Gastrocnemius medialis (tissue), 4 donors: ENCODE data around the gene SCN2A. TPM values are rescaled to one million over a fixed set of nuclear protein-coding genes. Genes with fewer than 3 reads are reported as not detected.

Source experiments
- ATAC-seq, 2 donors: fragments of 150-250 bp; one replicate each; pipeline ENCODE4 v1.9.1; 2016
- DNase-seq, 2 donors: peaks; one replicate each; pipeline ENCODE4 v3.0.0-alpha.2; 2019
- H3K27ac ChIP-seq, 4 donors: fragments of 200-600 bp; sonication (generic); 1 replicate in 1 of 4; 2 replicates in 3 of 4; pipeline ENCODE4 v1.5.1; 2016 to 2018; ENCODE audit warnings: mild to moderate bottlenecking in 2 of 4, moderate library complexity in 1 of 4
- H3K27me3 ChIP-seq, 3 donors: fragments of 200-600 bp; sonication (generic) in 2 of 3; 1 replicate in 1 of 3; 2 replicates in 2 of 3; pipeline versions ENCODE4 v1.5.1 to v1.6.0; 2016 to 2019; ENCODE audit warnings: mild to moderate bottlenecking in 1 of 3, moderate library complexity in 1 of 3
- H3K36me3 ChIP-seq, 2 donors: fragments of 200-600 bp; sonication (generic) in 1 of 2; one replicate each; pipeline ENCODE4 v1.5.1; 2017 to 2018
- H3K4me1 ChIP-seq, 2 donors: fragments of 200-600 bp; sonication (generic) in 1 of 2; one replicate each; pipeline ENCODE4 v1.5.1; 2016 to 2017; ENCODE audit warnings: mild to moderate bottlenecking in 2 of 2
- H3K4me3 ChIP-seq, 4 donors: fragments of 200-600 bp; sonication (generic) in 3 of 4; 1 replicate in 1 of 4; 2 replicates in 3 of 4; pipeline ENCODE4 v1.5.1; 2016 to 2019; ENCODE audit warnings: mild to moderate bottlenecking in 2 of 4
- H3K9me3 ChIP-seq, 3 donors: fragments of 200-600 bp; sonication (generic) in 2 of 3; 1 replicate in 1 of 3; 2 replicates in 2 of 3; pipeline ENCODE4 v1.5.1; 2016 to 2019
- POLR2A ChIP-seq, 2 donors: fragments of 450-650 bp; IDR thresholded peaks; one replicate each; pipeline ENCODE4 v1.6.1; 2017; ENCODE audit warnings: antibody characterized with exemption in 2 of 2, mild to moderate bottlenecking in 2 of 2, moderate library complexity in 2 of 2
- in situ Hi-C, 4 donors: fragments of 200-750 bp; cut with MboI; loops; one replicate each; pipeline versions ENCODE4 v1.15.0 to v1.8.0; 2017; ENCODE audit warnings: low sequenced_read_pairs in 4 of 4
- intact Hi-C: fragments of 100-400 bp; cut with DNase I; formaldehyde crosslinking; loops from one replicate; pipeline ENCODE4 v1.15.1; 2023; ENCODE audit warnings: low total_unique reads
- total RNA-seq, 4 donors: library from RNA; depleted of rRNA; stranded (reverse); fragments of >200 nt; gene quantifications; one replicate each; pipeline versions ENCODE4 v1.1.0 to v1.2.3, GENCODE V29; 2016
- TF ChIP-seq, protein P1 (sequence below), 5 experiments: fragments of 450-650 bp in 3 of 5; fragments of 200-600 bp in 2 of 5; sonication (generic) in 2 of 5; IDR thresholded peaks in 4 of 5; conservative IDR thresholded peaks in 1 of 5; 1 replicate in 4 of 5; 2 replicates in 1 of 5; pipeline ENCODE4 v1.5.1; 2016 to 2019; ENCODE audit warnings: antibody characterized with exemption in 5 of 5, mild to moderate bottlenecking in 3 of 5, moderate library complexity in 3 of 5

Gene SCN2A
- total RNA-seq, 4 donors from 2014 or later = not detected

DNA sequence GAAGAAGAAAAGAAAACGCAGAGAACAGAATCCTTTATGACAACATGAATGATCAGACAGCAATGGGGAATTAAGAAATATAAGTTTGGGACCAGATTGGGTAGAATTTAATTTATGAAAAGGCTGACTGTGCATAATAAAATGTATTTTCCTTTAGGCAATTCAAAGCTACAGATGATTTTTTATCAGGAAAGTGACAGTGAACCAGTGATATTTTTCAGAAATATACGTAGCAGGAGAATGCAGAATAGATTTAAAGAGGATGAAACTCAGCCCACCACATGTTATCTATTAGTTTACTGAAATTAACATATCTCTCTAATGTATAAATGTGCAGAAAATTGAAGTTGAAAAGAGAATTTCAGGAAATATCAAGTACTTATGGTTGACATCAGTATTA is 110.0 kb downstream of the SCN2A start:
- ATAC-seq (no peak), DNase-seq (no peak)
- intact Hi-C loops = no loop called here
- in situ Hi-C loops = no loop called here
- Histone ChIP-seq H3K9me3 (no peaks in the 10 kb centered on the region), H3K4me3 (no peak overlapping the region), H3K27ac (no peak overlapping the region), H3K4me1 (no peaks in the 10 kb centered on the region), H3K27me3 (no peaks in the 10 kb centered on the region), H3K36me3 (no peaks in the 10 kb centered on the region)
- no peak for TF ChIP-seq POLR2A (IDR thresholded peaks at IDR 0.05)
- TF ChIP-seq, protein P1, sequence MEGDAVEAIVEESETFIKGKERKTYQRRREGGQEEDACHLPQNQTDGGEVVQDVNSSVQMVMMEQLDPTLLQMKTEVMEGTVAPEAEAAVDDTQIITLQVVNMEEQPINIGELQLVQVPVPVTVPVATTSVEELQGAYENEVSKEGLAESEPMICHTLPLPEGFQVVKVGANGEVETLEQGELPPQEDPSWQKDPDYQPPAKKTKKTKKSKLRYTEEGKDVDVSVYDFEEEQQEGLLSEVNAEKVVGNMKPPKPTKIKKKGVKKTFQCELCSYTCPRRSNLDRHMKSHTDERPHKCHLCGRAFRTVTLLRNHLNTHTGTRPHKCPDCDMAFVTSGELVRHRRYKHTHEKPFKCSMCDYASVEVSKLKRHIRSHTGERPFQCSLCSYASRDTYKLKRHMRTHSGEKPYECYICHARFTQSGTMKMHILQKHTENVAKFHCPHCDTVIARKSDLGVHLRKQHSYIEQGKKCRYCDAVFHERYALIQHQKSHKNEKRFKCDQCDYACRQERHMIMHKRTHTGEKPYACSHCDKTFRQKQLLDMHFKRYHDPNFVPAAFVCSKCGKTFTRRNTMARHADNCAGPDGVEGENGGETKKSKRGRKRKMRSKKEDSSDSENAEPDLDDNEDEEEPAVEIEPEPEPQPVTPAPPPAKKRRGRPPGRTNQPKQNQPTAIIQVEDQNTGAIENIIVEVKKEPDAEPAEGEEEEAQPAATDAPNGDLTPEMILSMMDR (IDR thresholded peaks at IDR 0.05 in 4 of 5, conservative IDR thresholded peaks at IDR 0.05 in 1 of 5) = no peak

DNA sequence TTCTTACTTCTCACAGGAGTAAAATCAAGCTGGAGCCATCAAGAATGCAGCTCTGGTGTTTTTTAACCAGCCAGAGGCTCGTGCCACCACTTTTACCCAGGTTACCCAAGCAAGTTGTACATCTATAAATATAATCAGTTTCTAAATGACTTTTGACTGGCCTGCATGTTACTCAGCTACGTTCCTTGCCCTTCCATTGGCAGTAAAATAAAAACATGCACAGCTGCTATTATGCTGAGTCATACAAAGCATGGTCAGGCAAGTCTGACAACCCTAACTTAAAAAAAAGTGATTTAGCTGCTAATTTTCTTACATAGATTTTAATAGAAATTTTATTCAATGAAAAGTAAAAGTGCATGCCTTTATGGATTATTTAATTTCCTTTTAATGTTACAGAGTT is 118.5 kb downstream of the SCN2A start:
- H3K27ac ChIP-seq = no peak overlapping the region
- H3K4me3 ChIP-seq = no peak overlapping the region
- no peak for ATAC-seq
- intact Hi-C loops (no loop called here), in situ Hi-C loops (no loop called here)
- no peaks in the 10 kb centered on the region for H3K9me3 ChIP-seq
- DNase-seq = no peak
- no peaks in the 10 kb centered on the region for H3K36me3 ChIP-seq
- no peaks in the 10 kb centered on the region for H3K4me1 ChIP-seq
- TF ChIP-seq POLR2A (IDR thresholded peaks at IDR 0.05) = no peak
- TF ChIP-seq, protein P1 (IDR thresholded peaks at IDR 0.05 in 4 of 5, conservative IDR thresholded peaks at IDR 0.05 in 1 of 5) = no peak
- H3K27me3 ChIP-seq = no peaks in the 10 kb centered on the region

DNA sequence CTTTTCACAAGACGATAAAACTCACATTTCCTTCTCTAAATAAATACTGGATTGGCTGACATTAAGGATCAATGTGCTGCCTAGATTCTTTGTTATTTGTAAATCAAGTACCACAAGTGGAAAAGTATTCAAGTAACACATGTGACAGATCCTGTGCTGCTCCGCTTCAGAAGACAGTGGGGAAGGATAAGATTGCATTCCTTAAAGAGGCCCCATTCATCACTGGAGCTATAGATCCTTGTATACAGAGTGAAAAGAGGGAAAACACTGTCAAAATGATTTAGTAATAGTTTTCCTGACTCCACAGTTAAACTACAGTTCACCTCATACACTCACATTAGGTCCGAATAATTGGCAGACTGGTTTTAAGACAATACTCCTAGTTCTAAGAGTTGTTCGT is 122.3 kb downstream of the SCN2A start:
- H3K27ac ChIP-seq = no peak overlapping the region
- in situ Hi-C loops (no loop called here), intact Hi-C loops (no loop called here)
- H3K36me3 ChIP-seq = no peaks in the 10 kb centered on the region
- no peak overlapping the region for H3K4me3 ChIP-seq
- DNase-seq = no peak
- TF ChIP-seq POLR2A (IDR thresholded peaks at IDR 0.05) = no peak
- TF ChIP-seq, protein P1 (IDR thresholded peaks at IDR 0.05 in 4 of 5, conservative IDR thresholded peaks at IDR 0.05 in 1 of 5) = no peak
- H3K9me3 ChIP-seq = no peaks in the 10 kb centered on the region
- no peaks in the 10 kb centered on the region for H3K4me1 ChIP-seq
- no peaks in the 10 kb centered on the region for H3K27me3 ChIP-seq
- no peak for ATAC-seq

DNA sequence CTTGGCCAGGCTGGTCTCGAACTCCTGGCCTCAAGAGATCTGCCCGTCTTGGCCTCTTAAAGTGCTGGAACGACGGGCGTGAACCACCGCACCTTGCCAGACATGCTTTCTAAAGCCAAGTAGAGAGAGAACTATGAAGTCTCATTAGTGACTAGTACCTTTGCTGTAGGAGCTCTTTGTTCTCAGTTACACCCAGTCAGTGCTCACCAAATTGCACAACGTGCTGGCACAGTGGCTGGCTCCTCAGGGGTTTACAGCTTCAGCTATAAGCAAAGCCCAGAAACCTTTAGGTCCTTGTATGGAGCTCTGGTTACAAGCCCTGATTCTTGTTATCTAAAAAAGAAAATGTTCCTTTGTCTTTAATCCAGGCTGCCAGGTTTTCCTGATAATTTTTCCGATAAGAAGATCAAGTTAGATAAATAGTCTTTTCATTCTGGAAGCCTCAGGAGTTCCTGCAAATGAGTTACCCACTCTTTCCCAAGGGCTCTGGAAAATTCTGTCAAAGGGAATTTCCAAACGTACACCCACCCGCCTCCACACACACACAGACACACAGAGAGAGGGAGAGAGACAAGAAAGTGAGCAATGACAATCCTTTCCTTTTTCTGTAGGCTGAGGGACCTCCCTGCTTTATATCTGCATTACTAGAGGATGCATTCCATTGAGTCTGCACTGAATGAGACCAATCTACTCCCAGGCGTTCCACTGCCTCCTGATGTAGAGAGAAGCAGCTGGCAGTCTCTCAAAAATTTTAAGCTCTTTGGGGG is 130.1 kb downstream of the SCN2A start:
- in situ Hi-C loops = no loop called here
- H3K4me3 ChIP-seq = no peak overlapping the region
- intact Hi-C loops = no loop called here

More for the DNA sequence above, 130.1 kb downstream of the SCN2A start:
- no peaks in the 10 kb centered on the region for H3K4me1 ChIP-seq
- H3K36me3 ChIP-seq = no peaks in the 10 kb centered on the region
- TF ChIP-seq, protein P1 (IDR thresholded peaks at IDR 0.05 in 4 of 5, conservative IDR thresholded peaks at IDR 0.05 in 1 of 5) = no peak
- no peak for TF ChIP-seq POLR2A (IDR thresholded peaks at IDR 0.05)
- no peaks in the 10 kb centered on the region for H3K9me3 ChIP-seq
- no peaks in the 10 kb centered on the region for H3K27me3 ChIP-seq
- no peak for ATAC-seq
- no peak overlapping the region for H3K27ac ChIP-seq
- DNase-seq = no peak
